Eye (tissue), 1 donor: Measurements from ENCODE around the gene POP7.

ENCODE experiments used
- DNase-seq: peaks from one replicate; pipeline ENCODE4 v3.0.0-alpha.2; 2015

The POP7 gene

DNA sequence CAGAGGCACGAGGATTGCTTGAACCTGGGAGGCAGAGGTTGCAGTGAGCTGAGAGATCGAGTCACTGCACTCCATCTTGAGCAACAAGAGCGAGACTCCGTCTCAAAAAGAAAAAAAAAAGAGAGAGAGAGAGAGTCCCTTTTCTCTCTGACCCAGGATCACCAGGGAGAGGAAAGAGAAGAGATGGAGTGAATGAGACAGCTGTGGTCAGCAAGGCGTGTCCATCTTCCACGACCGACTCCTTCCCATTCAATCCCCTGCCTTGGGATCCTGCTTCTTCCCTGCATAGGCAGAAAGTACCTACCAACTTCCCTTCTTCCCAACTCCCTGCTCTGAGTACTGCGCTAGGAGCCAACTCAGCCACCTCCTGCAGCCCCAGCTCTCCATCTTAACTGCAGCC lies 22.3 kb downstream of the POP7 start:
- no peak for DNase-seq

DNA sequence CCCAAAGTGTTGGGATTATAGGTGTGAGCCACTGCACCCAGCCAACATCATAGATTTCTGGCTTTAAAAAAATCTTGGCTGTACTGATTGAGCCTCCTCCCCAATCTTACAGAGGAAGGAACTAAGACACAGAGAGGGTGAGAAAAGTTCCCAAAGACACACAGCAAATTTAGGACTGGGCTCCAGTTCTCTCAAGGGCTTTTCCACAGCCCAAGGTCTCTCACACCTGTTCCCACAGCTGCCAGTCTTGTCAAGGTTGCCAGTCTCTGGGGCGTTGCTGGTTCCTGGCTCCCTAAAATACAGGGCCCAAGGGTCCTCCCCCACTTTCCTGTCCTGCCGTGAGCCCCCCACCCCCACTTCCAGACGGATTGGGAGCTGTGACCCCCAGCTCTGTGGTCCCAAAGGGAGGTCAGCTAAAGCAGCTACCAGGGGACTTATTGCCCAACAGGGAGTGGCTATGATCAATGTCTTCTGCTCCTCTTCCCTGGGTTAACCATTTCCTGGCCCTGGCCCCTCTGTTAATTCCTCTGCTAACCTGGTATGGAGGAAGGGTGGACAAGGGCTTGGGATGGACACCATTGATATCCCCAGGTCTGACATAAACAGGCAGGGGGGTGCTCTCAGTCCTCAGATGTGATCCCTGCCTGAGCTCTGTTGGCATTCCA lies 24.3 kb downstream of the POP7 start:
- DNase-seq = no peak

DNA sequence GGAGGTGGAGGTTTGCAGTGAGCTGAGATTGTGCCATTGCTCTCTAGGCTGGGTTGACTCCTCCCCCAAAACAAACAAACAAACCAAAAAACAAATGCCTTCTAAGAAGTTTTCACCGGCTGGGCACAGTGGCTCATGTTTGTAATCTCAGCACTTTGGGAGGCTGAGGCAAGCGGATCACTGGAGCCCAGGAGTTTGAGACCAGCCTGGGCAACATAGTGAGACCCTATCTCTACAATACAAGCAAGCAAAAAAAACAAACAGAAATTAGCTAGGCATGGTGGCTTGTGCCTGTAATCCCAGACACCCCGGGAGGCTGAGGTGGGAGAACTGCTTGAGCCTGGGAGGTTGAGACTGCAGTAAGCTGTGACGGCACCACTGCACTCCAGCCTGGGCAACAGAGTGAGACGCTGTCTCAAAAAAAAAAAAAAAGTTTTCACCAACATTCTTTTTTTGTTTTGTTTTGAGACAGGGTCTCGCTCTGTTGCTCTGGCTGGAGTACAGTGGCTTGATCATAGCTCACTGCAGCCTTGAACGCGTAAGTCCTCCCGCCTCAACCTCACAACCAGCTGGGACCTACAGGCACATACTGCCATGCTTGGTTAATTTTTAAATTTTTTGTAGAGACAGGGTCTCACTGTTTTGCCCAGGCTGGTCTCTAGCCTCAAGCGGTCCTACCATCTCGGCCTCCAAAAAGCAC lies 26.2 kb downstream of the POP7 start:
- no peak for DNase-seq

DNA sequence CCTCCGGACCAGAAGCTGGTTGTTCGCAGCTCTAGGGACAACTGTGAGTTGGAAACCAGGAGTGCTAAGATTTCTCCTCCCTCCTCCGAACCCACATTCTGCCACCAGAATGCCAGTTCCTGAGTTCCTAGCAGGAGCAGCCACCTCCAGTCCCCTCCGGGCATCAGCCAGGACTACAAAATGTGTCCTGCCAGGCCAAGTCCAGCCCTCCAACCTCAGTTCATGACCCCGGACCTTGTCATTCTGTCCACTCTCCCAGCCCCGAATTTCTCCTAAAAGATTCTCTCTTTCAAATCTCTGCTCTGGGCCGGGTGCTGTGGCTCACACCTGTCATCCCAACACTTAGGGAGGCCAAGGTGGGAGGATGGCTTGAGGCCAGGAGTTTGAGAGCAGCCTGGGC lies 29.8 kb downstream of the POP7 start:
- DNase-seq = no peak

DNA sequence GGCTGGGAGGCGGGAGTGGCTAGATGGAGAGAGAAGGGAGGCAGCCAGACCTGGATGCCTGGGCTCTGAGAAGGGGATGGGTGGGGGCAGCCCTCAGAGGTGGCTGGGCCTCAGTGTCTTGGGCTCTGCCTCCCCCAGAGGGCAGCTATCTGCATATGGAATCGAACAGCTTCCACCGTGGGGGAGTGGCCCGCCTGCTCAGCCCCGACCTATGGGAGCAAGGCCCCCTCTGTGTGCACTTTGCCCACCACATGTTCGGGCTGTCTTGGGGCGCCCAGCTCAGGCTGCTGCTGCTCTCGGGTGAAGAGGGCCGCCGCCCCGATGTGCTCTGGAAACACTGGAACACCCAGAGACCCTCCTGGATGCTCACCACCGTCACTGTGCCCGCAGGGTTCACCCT lies 30.8 kb downstream of the POP7 start:
- no peak for DNase-seq

GRCh38 chr7:100739934-100740333 lies 34.0 kb downstream of the POP7 start:
- DNase-seq = no peak

DNA sequence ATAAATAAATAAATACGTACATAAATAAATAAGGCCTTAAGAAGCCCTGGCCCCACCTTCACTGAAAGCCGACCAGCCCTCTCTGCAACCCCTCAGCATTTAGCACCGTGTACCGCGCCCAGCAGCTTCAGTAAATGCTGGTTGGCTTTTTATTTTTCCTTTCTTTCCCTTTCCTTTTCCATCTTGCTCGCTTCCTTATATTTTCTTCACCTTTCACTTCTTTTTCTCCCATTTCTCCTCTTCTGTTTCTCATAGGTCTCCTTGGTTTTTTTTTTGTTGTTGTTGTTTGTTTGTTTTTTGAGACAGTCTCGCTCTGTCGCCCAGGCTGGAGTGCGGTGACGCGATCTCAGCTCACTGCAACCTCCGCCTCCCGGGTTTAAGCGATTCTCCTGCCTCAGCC lies 38.7 kb downstream of the POP7 start:
- DNase-seq = no peak

DNA sequence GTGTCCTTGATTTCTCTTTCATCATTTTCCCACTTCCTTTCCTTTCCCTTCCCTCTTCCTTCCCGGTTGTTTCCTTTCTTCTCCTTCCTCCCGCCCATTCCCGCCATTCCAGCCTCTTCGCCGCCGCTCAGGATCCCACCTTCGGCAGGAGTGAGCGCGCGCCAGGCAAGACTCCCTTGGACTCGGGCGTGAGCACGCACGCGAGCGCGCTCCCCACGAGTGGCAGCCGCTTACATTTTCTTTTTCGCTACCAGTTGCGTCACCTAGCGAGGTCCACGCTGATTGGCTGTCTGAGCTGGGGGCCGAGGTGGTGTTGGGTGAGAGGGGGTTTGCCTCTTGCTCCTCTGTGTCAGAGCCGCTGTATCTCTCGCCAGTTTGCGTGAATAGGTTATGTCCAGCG lies 39.3 kb downstream of the POP7 start:
- DNase-seq = peak; percentile 70

- DNase-seq = no peak
Measured at GRCh38 chr7:100752994-100753393, 47.1 kb downstream of the POP7 start.

- no peak for DNase-seq
Measured at GRCh38 chr7:100753750-100754149, 47.8 kb downstream of the POP7 start.
